HCT116 (cell line): ENCODE results near the gene VAMP3. TPM values are rescaled to one million over a fixed set of nuclear protein-coding genes. Genes with fewer than 3 reads are reported as not detected.

ENCODE experiments used
- ATAC-seq: fragments of 200-7000 bp; cut with Tn5 transposase; 2 replicates; pipeline ENCODE4 v1.9.1; 2020; ENCODE audit warnings: mild to moderate bottlenecking, moderate library complexity
- BruUV-seq: library from RNA; stranded (reverse); fragments of 400-500 nt; replicated peaks from 2 replicates; lab custom pipeline; 2021; lab: Mats Ljungman, UMichigan
- CTCF ChIA-PET: fragments of 300-600 bp; sonication (Branson Sonifier 250); formaldehyde crosslinking; loops from one replicate; lab custom pipeline; 2021; ENCODE audit warnings: antibody characterized with exemption; lab: Charles Lee
- POLR2A ChIA-PET: fragments of 300-600, 350-600 bp; sonication (Branson Sonifier 250); formaldehyde crosslinking; loops from one replicate; lab custom pipeline; 2021; ENCODE audit warnings: antibody characterized with exemption; lab: Charles Lee
- RAD21 ChIA-PET, 2 experiments: fragments of 300-600 bp; sonication (Branson Sonifier 250); formaldehyde crosslinking; loops; one replicate each; lab custom pipeline; 2023; ENCODE audit warnings: low total read pairs in 2 of 2; ENCODE audit not compliant: uncharacterized antibody in 2 of 2, unreplicated experiment in 2 of 2, low non-redundant PET in 1 of 2; lab: Charles Lee
- DNase-seq: peaks from one replicate; pipeline ENCODE4 v3.0.0-alpha.2; 2010; ENCODE audit warnings: low read depth, low spot score
- H2AFZ ChIP-seq: fragments of 200-600 bp; shearing (Covaris generic), sonication (generic); 2 replicates; pipeline ENCODE4 v1.6.1; 2017; ENCODE audit warnings: low read depth, mixed run types, mixed read lengths, antibody characterized with exemption, low read length; ENCODE audit not compliant: poor library complexity, severe bottlenecking
- H3K27ac ChIP-seq: 2 replicates; pipeline ENCODE4 v1.5.1; 2012; ENCODE audit warnings: low read depth, low read length
- H3K27me3 ChIP-seq: fragments of 200-600 bp; sonication (generic); 2 replicates; pipeline ENCODE4 v1.6.1; 2016; ENCODE audit warnings: mixed run types, low read length, mixed read lengths; ENCODE audit not compliant: insufficient read depth
- H3K36me3 ChIP-seq, 2 experiments: fragments of 200-500 bp in 1 of 2; fragments of 200-600 bp in 1 of 2; sonication (Bioruptor generic) in 1 of 2; sonication (generic) in 1 of 2; 2 replicates each; pipeline versions ENCODE4 v1.5.1 to v1.6.1; 2014 to 2016; ENCODE audit warnings: low read length in 2 of 2, inconsistent platforms in 1 of 2, mixed read lengths in 1 of 2, mixed run types in 1 of 2; ENCODE audit not compliant: insufficient read depth in 2 of 2, control insufficient read depth in 1 of 2
- H3K4me1 ChIP-seq, 2 experiments: fragments of 200-600 bp in 1 of 2; sonication (generic) in 1 of 2; 2 replicates each; pipeline versions ENCODE4 v1.5.1 to v1.6.1; 2012 to 2017; ENCODE audit warnings: low read length in 2 of 2, inconsistent platforms in 1 of 2, mild to moderate bottlenecking in 1 of 2, mixed read lengths in 1 of 2, mixed run types in 1 of 2, moderate library complexity in 1 of 2; ENCODE audit not compliant: insufficient read depth in 2 of 2, control insufficient read depth in 1 of 2
- H3K4me2 ChIP-seq: fragments of 200-600 bp; sonication (generic); 2 replicates; pipeline ENCODE4 v1.6.1; 2017; ENCODE audit warnings: mixed run types, low read length, mixed read lengths
- H3K4me3 ChIP-seq, 2 experiments: fragments of 200-600 bp in 1 of 2; sonication (generic) in 1 of 2; replicated peaks in 1 of 2; 2 replicates each; pipeline ENCODE4 v1.5.1; 2011 to 2016; ENCODE audit warnings: low read length in 2 of 2, control low read depth in 1 of 2, low read depth in 1 of 2, mild to moderate bottlenecking in 1 of 2, mixed read lengths in 1 of 2, mixed run types in 1 of 2
- H3K79me2 ChIP-seq: fragments of 200-600 bp; sonication (generic); 2 replicates; pipeline ENCODE4 v1.6.1; 2017; ENCODE audit warnings: mild to moderate bottlenecking, mixed run types, low read length, moderate library complexity, mixed read lengths; ENCODE audit not compliant: insufficient read depth
- H3K9ac ChIP-seq: fragments of 200-600 bp; sonication (generic); 2 replicates; pipeline ENCODE4 v1.6.1; 2016; ENCODE audit warnings: low read length, mixed read lengths
- H3K9me2 ChIP-seq: fragments of 200-600 bp; sonication (generic), shearing (Covaris generic); 2 replicates; pipeline ENCODE4 v1.6.1; 2017; ENCODE audit warnings: mixed run types, mild to moderate bottlenecking, moderate library complexity; ENCODE audit not compliant: insufficient read depth
- H3K9me3 ChIP-seq, 2 experiments: fragments of 200-500 bp in 1 of 2; fragments of 200-600 bp in 1 of 2; sonication (Bioruptor generic) in 1 of 2; sonication (generic) in 1 of 2; 2 replicates each; pipeline ENCODE4 v1.6.1; 2014 to 2017; ENCODE audit warnings: low read length in 2 of 2, mixed read lengths in 2 of 2, inconsistent platforms in 1 of 2, low read depth in 1 of 2, mild to moderate bottlenecking in 1 of 2, mixed run types in 1 of 2, moderate library complexity in 1 of 2; ENCODE audit not compliant: control insufficient read depth in 1 of 2, insufficient read depth in 1 of 2
- H4K20me1 ChIP-seq: fragments of 200-600 bp; sonication (generic), shearing (Covaris generic); 2 replicates; pipeline ENCODE4 v1.6.1; 2017; ENCODE audit warnings: mixed run types, mild to moderate bottlenecking, moderate library complexity; ENCODE audit not compliant: insufficient read depth
- ATF3 ChIP-seq: IDR thresholded peaks from 2 replicates; pipeline ENCODE4 v1.6.1; 2012
- CBX3 ChIP-seq: IDR thresholded peaks from 2 replicates; pipeline ENCODE4 v1.6.1; 2012; ENCODE audit warnings: low read depth
- EGR1 ChIP-seq: IDR thresholded peaks from 2 replicates; pipeline ENCODE4 v1.6.1; 2012; ENCODE audit warnings: low read depth
- EZH2phosphoT487 ChIP-seq: fragments of 200-600 bp; IDR thresholded peaks from 2 replicates; pipeline ENCODE4 v1.6.1; 2018; ENCODE audit warnings: antibody characterized with exemption, borderline replicate concordance
- JUND ChIP-seq: IDR thresholded peaks from 2 replicates; pipeline ENCODE4 v1.6.1; 2012
- RAD21 ChIP-seq: IDR thresholded peaks from 2 replicates; pipeline ENCODE4 v1.6.1; 2012; ENCODE audit warnings: low read depth, mild to moderate bottlenecking
- REST ChIP-seq: IDR thresholded peaks from 2 replicates; pipeline ENCODE4 v1.6.1; 2012; ENCODE audit warnings: low read depth
- SRF ChIP-seq: IDR thresholded peaks from 2 replicates; pipeline ENCODE4 v1.6.1; 2012; ENCODE audit warnings: low read depth
- TCF7L2 ChIP-seq: IDR thresholded peaks from 2 replicates; pipeline ENCODE4 v1.7.0; 2011; ENCODE audit warnings: borderline replicate concordance, inconsistent platforms; ENCODE audit not compliant: insufficient read depth, insufficient read length; ENCODE audit errors: extremely low read depth
- ZBTB33 ChIP-seq: IDR thresholded peaks from 2 replicates; pipeline ENCODE4 v1.6.1; 2011; ENCODE audit warnings: mild to moderate bottlenecking, low read length, moderate library complexity; ENCODE audit not compliant: insufficient replicate concordance; ENCODE audit errors: extremely low read depth
- ZFX ChIP-seq: fragments of 450-650 bp; IDR thresholded peaks from 2 replicates; pipeline ENCODE4 v1.6.1; 2017
- ZNF274 ChIP-seq: fragments of 200-500 bp; sonication (Bioruptor generic); IDR thresholded peaks from 2 replicates; pipeline ENCODE4 v1.6.1; 2014; ENCODE audit warnings: mild to moderate bottlenecking, low read depth, low read length, inconsistent platforms
- intact Hi-C: fragments of 100-400 bp; cut with micrococcal nuclease; formaldehyde crosslinking; loops from 2 replicates; pipeline ENCODE4 v1.10.0; 2022
- total RNA-seq: library from RNA; stranded (reverse); gene quantifications from one replicate; pipeline ENCODE4 v1.2.1, GENCODE V29; 2021; ENCODE audit not compliant: unreplicated experiment

Gene VAMP3
- total RNA-seq, 1 experiment from 2014 or later, result 79.3 TPM

- Histone ChIP-seq H3K4me2 (no peak overlapping the region), H2AFZ (no peak overlapping the region), H3K27me3 (no peaks in the 10 kb centered on the region), H3K36me3 (peaks cover 11% of the 10 kb centered on the region in 2 experiments; a peak in 3 of 4 replicates), H3K9me3 (no peaks in the 10 kb centered on the region), H3K4me3 (no peak overlapping the region), H3K27ac (no peak overlapping the region), H3K4me1 (peaks cover 0 to 13% of the 10 kb centered on the region in 2 experiments; a peak in 3 of 4 replicates), H3K9me2 (no peaks in the 10 kb centered on the region), H4K20me1 (no peaks in the 10 kb centered on the region), H3K79me2 (no peaks in the 10 kb centered on the region; the same call in 1 of the 2 replicates), H3K9ac (no peak overlapping the region)
- no TSS peak for BruUV-seq
- no peak for DNase-seq
- ChIA-PET CTCF (no interaction called here), RAD21 (no interaction called here), POLR2A (no interaction called here)
- intact Hi-C loops, result loop anchor here (5.0 kb wide), 1 partner anchor 180 kb away; the partner anchor contains the start of gene PARK7
- TF ChIP-seq TCF7L2 (no peak), ZFX (no peak), RAD21 (no peak), ZBTB33 (no peak)
- ATAC-seq, result no peak
Measured at GRCh38 chr1:7781923-7782495, 10.9 kb downstream of the VAMP3 start.

- Histone ChIP-seq H3K27ac (peak overlapping the region; percentile 26; the same call in 1 of the 2 replicates), H3K9me2 (no peaks in the 10 kb centered on the region), H4K20me1 (no peaks in the 10 kb centered on the region), H3K79me2 (no peaks in the 10 kb centered on the region), H3K9me3 (no peaks in the 10 kb centered on the region), H3K27me3 (no peaks in the 10 kb centered on the region), H3K4me1 (peaks cover 0 to 13% of the 10 kb centered on the region in 2 experiments; a peak in 3 of 4 replicates), H3K4me2 (peak overlapping the region; percentile 76), H2AFZ (no peak overlapping the region), H3K36me3 (peaks cover under 1 to 11% of the 10 kb centered on the region in 2 experiments; a peak in 3 of 4 replicates), H3K4me3 (peak overlapping the region; percentile 38 to 46), H3K9ac (peak overlapping the region; percentile 55)
- CTCF ChIA-PET, result no interaction called here
- POLR2A ChIA-PET, result interaction anchor here (0.7 to 0.8 kb wide), 2 partner anchors 14 to 27 kb away, joined by 3 read pairs; no protein-coding TSS in a partner anchor
- BruUV-seq, result TSS peak; percentile 86
- no peak for DNase-seq
- peak; percentile 61 for ATAC-seq
- intact Hi-C loops, result loop anchor here (5.0 kb wide), 1 partner anchor 179 kb away; the partner anchor contains the start of gene PARK7
- RAD21 ChIA-PET, result no interaction called here
- TF ChIP-seq SRF (no peak), JUND (no peak), EZH2phosphoT487 (no peak), ZNF274 (no peak), EGR1 (no peak), CBX3 (no peak), ATF3 (no peak), REST (no peak)
Measured at GRCh38 chr1:7783178-7783711, 12.1 kb downstream of the VAMP3 start.
